HL-60 (cell line): ENCODE data around the gene CCDC106.

Experiments
- DNase-seq, 2 experiments: peaks; one replicate each; pipeline ENCODE4 v3.0.0-alpha.2; 2010 to 2020; ENCODE audit warnings: low read depth in 1 of 2, low spot score in 1 of 2
- H3K27ac ChIP-seq: fragments of 250-450 bp; sonication (Bioruptor Pico); replicated peaks from 2 replicates; pipeline ENCODE4 v1.5.1; 2020; ENCODE audit warnings: mild to moderate bottlenecking, moderate library complexity
- H3K27me3 ChIP-seq: fragments of 250-450 bp; sonication (Bioruptor Pico); 2 replicates; pipeline ENCODE4 v1.5.1; 2021; ENCODE audit warnings: mild to moderate bottlenecking, moderate library complexity; ENCODE audit not compliant: insufficient read depth, poor library complexity, severe bottlenecking
- H3K4me3 ChIP-seq: replicated peaks from 2 replicates; pipeline ENCODE4 v1.5.1; 2011; ENCODE audit warnings: mild to moderate bottlenecking, control low read depth, low read length; ENCODE audit not compliant: insufficient read depth
- CTCF ChIP-seq: IDR thresholded peaks from one replicate; pipeline ENCODE4 v1.5.1; 2011; ENCODE audit warnings: low read length, control low read depth, inconsistent platforms; ENCODE audit not compliant: insufficient read depth
- GABPA ChIP-seq: IDR thresholded peaks from 2 replicates; pipeline ENCODE4 v1.6.1; 2012; ENCODE audit warnings: low read depth
- POLR2AphosphoS5 ChIP-seq: IDR thresholded peaks from 2 replicates; pipeline ENCODE4 v1.6.1; 2012; ENCODE audit warnings: low read depth
- REST ChIP-seq: IDR thresholded peaks from 2 replicates; pipeline ENCODE4 v1.6.1; 2012; ENCODE audit warnings: low read depth; ENCODE audit not compliant: insufficient replicate concordance
- SPI1 ChIP-seq: IDR thresholded peaks from 2 replicates; pipeline ENCODE4 v1.6.1; 2012; ENCODE audit warnings: low read depth, mild to moderate bottlenecking, borderline replicate concordance

CCDC106 gene

GRCh38 chr19:55694241-55694655 lies 46.2 kb downstream of the CCDC106 start:
- Histone ChIP-seq H3K27ac (no peak overlapping the region), H3K4me3 (no peak overlapping the region), H3K27me3 (no peaks in the 10 kb centered on the region)
- no peak for DNase-seq
- TF ChIP-seq CTCF (no peak), POLR2AphosphoS5 (no peak)

GRCh38 chr19:55694656-55695491 lies 46.9 kb downstream of the CCDC106 start:
- no peak for DNase-seq
- Histone ChIP-seq H3K27ac (no peak overlapping the region), H3K27me3 (no peaks in the 10 kb centered on the region), H3K4me3 (no peak overlapping the region)
- 0 out of 2 replicates have a peak, but pooled peaks have one; percentile 6 for TF ChIP-seq POLR2AphosphoS5
- TF ChIP-seq SPI1, result no peak

GRCh38 chr19:55695511-55696290 lies 47.7 kb downstream of the CCDC106 start:
- H3K4me3 ChIP-seq, result no peak overlapping the region
- no peak overlapping the region for H3K27ac ChIP-seq
- no peak for DNase-seq
- TF ChIP-seq REST, result no peak
- no peak for TF ChIP-seq SPI1
- no peak for TF ChIP-seq GABPA
- TF ChIP-seq CTCF, result no peak
- TF ChIP-seq POLR2AphosphoS5, result no peak
- H3K27me3 ChIP-seq, result no peaks in the 10 kb centered on the region

- DNase-seq, result no peak
- Histone ChIP-seq H3K27ac (no peak overlapping the region), H3K27me3 (no peaks in the 10 kb centered on the region), H3K4me3 (no peak overlapping the region)
- no peak for TF ChIP-seq SPI1
- no peak for TF ChIP-seq GABPA
- TF ChIP-seq POLR2AphosphoS5, result no peak
- TF ChIP-seq CTCF, result no peak
- no peak for TF ChIP-seq REST
These were observed 48.5 kb downstream of the CCDC106 start for GRCh38 chr19:55696301-55697068.
